ENCODE measurements around the gene ABAT. TPM values are rescaled to one million over a fixed set of nuclear protein-coding genes. Genes with fewer than 3 reads are reported as not detected.

The ABAT gene
- total and polyA plus RNA-seq, 2 experiments from 2014 or later = 31.2 to 59.1 TPM

DNA sequence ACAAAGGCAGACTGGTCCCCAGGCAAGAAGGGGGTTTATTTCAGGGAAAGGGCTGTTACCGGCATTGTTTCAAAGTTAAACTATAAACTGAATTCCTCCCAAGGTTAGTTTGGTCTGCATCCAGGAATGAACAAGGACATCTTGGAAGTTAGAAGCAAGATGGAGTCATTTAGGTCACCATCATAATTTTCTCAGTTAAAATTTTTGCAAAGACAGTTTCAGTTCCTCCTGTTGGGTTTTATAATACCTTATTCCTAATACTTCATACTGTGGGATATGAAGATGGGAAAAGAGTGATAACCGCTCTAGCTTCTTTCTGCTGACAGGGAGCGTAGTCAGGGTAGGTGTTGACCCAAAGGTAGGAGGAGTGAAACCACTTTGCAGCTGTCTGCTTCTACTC is 148.0 kb downstream of the ABAT start:
- no peaks in the 10 kb centered on the region for H3K9me2 ChIP-seq (replicated peaks; ENCODE audit: insufficient read depth)
- no peak overlapping the region for H3K4me2 ChIP-seq
- TF ChIP-seq EZH2 (IDR thresholded peaks at IDR 0.05; ENCODE audit: borderline replicate concordance) (no peak), EZH2phosphoT487 (IDR thresholded peaks at IDR 0.05; ENCODE audit: low read depth, severe bottlenecking, unreplicated experiment) (no peak)
- TF ChIP-seq, protein P1, sequence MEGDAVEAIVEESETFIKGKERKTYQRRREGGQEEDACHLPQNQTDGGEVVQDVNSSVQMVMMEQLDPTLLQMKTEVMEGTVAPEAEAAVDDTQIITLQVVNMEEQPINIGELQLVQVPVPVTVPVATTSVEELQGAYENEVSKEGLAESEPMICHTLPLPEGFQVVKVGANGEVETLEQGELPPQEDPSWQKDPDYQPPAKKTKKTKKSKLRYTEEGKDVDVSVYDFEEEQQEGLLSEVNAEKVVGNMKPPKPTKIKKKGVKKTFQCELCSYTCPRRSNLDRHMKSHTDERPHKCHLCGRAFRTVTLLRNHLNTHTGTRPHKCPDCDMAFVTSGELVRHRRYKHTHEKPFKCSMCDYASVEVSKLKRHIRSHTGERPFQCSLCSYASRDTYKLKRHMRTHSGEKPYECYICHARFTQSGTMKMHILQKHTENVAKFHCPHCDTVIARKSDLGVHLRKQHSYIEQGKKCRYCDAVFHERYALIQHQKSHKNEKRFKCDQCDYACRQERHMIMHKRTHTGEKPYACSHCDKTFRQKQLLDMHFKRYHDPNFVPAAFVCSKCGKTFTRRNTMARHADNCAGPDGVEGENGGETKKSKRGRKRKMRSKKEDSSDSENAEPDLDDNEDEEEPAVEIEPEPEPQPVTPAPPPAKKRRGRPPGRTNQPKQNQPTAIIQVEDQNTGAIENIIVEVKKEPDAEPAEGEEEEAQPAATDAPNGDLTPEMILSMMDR (IDR thresholded peaks at IDR 0.05; ENCODE audit: poor library complexity) = no peak
- no peaks in the 10 kb centered on the region for H3K36me3 ChIP-seq (replicated peaks; ENCODE audit: insufficient read depth, low read depth)
- DNase-seq (ENCODE audit: low spot score) = no peak
- WGBS (ENCODE audit: low lambda C conversion rate, missing lambda C conversion rate) = 94% methylated on average over 3 of the region's 3 CpGs
- H3K79me2 ChIP-seq = peaks cover 3% of the 10 kb centered on the region
- H2AFZ ChIP-seq = no peak overlapping the region
- no peaks in the 10 kb centered on the region for H3K27me3 ChIP-seq
- no peak overlapping the region for H3K27ac ChIP-seq
- H3K4me3 ChIP-seq = no peak overlapping the region
- H4K20me1 ChIP-seq (ENCODE audit: insufficient read depth, poor library complexity, severe bottlenecking) = no peaks in the 10 kb centered on the region
- H3K9me3 ChIP-seq (ENCODE audit: low read depth) = no peaks in the 10 kb centered on the region
- H3K4me1 ChIP-seq (ENCODE audit: insufficient read depth) = no peaks in the 10 kb centered on the region

DNA sequence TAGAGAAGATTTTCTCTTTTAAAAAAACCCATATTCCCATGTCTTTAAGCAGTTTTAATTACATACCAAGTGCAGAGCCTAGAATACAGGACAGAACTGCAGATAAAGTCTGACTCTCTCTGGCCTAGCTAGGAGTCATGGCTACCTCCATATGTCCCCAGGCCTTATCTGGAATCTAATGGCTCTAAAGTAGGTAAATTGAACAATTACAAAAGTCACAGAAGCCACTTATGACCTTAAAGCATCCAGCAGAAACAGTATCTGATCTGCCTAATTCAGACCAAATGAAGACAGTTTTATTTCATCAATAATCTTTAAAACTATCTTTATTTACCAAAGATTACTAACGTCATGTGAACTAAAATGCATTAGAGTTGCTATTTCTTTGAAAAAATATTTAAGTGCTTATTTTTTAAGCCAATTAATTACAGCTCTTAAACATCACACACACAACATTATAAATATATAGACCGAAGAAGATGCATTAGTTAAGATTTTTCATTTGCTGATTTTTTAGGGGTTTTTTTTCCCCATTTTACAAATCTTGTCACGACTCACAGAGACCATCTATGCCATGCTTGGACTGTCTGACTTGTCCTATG is 152.0 kb downstream of the ABAT start:
- 98% methylated on average over 3 of the region's 3 CpGs for WGBS (ENCODE audit: low lambda C conversion rate, missing lambda C conversion rate)

DNA sequence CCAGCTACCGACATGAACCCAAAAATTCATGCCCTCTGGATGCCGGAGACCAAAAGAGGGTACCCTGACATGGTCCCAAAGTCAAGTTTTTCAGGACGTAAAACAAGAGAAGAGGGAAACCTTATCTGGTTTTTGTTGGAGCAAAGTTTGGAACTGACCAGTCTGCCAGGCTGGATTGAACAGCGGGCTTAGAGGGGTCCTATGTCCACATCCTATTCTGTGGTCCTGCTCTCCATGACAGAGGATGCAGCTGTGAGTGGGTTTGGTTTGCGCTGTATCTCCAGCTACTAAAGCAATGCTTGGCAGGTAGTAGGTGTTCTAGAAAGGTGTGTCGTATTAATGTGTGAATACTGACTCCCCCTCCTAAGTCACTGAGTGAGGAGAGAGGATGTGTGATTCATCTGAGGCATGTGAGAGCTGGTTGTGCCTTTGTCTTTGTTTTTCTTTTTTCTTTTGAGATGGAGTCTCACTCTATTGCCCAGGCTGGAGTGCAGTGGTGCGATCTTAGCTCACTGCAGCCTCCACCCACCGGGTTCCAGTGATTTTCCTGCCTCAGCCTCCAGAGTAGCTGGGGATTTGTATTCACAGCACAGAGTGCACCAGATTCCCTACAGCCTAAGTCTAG is 154.2 kb downstream of the ABAT start:
- Histone ChIP-seq H3K9me3 (ENCODE audit: low read depth) (no peaks in the 10 kb centered on the region), H3K27ac (no peak overlapping the region), H3K4me3 (no peak overlapping the region), H3K27me3 (no peaks in the 10 kb centered on the region), H4K20me1 (ENCODE audit: insufficient read depth, poor library complexity, severe bottlenecking) (no peaks in the 10 kb centered on the region), H3K4me2 (no peak overlapping the region), H3K36me3 (replicated peaks; ENCODE audit: insufficient read depth, low read depth) (no peaks in the 10 kb centered on the region), H3K4me1 (ENCODE audit: insufficient read depth) (no peaks in the 10 kb centered on the region), H3K79me2 (peaks cover 23% of the 10 kb centered on the region), H3K9me2 (replicated peaks; ENCODE audit: insufficient read depth) (no peaks in the 10 kb centered on the region), H2AFZ (no peak overlapping the region)
- DNase-seq (ENCODE audit: low spot score) = no peak
- TF ChIP-seq EZH2 (IDR thresholded peaks at IDR 0.05; ENCODE audit: borderline replicate concordance) = no peak
- 96% methylated on average over 8 of the region's 8 CpGs for WGBS (ENCODE audit: low lambda C conversion rate, missing lambda C conversion rate)

More for the DNA sequence above, 152.0 kb downstream of the ABAT start:
- no peaks in the 10 kb centered on the region for H4K20me1 ChIP-seq (ENCODE audit: insufficient read depth, poor library complexity, severe bottlenecking)
- no peaks in the 10 kb centered on the region for H3K9me2 ChIP-seq (replicated peaks; ENCODE audit: insufficient read depth)
- no peak for TF ChIP-seq EZH2 (IDR thresholded peaks at IDR 0.05; ENCODE audit: borderline replicate concordance)
- no peak for TF ChIP-seq EZH2phosphoT487 (IDR thresholded peaks at IDR 0.05; ENCODE audit: low read depth, severe bottlenecking, unreplicated experiment)
- TF ChIP-seq, protein P1 (IDR thresholded peaks at IDR 0.05; ENCODE audit: poor library complexity) = no peak
- no peak overlapping the region for H3K4me3 ChIP-seq
- no peak overlapping the region for H2AFZ ChIP-seq
- H3K9me3 ChIP-seq (ENCODE audit: low read depth) = no peaks in the 10 kb centered on the region
- peaks cover 15% of the 10 kb centered on the region for H3K79me2 ChIP-seq
- no peak overlapping the region for H3K27ac ChIP-seq
- no peaks in the 10 kb centered on the region for H3K4me1 ChIP-seq (ENCODE audit: insufficient read depth)
- no peaks in the 10 kb centered on the region for H3K36me3 ChIP-seq (replicated peaks; ENCODE audit: insufficient read depth, low read depth)
- no peaks in the 10 kb centered on the region for H3K27me3 ChIP-seq
- DNase-seq (ENCODE audit: low spot score) = no peak
- no peak overlapping the region for H3K4me2 ChIP-seq

DNA sequence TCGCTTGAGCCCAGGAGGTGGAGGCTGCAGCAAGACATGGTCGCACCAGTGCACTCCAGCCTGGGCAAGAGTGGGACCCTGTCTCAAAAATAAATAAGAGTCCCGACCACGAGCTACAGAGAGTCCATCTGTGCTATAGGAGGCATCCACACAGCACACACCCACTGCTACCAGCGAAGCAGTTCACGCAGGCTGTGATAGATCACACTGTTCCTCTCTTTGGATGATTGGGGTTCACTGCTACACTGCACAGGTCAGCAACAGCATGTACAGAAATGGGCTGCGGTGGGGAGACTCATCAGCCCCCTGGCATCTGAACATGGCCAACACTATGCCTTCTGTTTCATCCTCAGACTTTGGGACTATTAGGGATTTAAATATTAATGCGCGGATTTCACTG is 157.0 kb downstream of the ABAT start:
- H3K36me3 ChIP-seq (replicated peaks; ENCODE audit: insufficient read depth, low read depth) = no peaks in the 10 kb centered on the region
- 86% methylated on average over 9 of the region's 9 CpGs for WGBS (ENCODE audit: low lambda C conversion rate, missing lambda C conversion rate)
- H4K20me1 ChIP-seq (ENCODE audit: insufficient read depth, poor library complexity, severe bottlenecking) = no peaks in the 10 kb centered on the region
- H3K4me2 ChIP-seq = no peak overlapping the region
- H3K9me3 ChIP-seq (ENCODE audit: low read depth) = no peaks in the 10 kb centered on the region
- TF ChIP-seq, protein P1 (IDR thresholded peaks at IDR 0.05; ENCODE audit: poor library complexity) = no peak
- TF ChIP-seq EZH2 (IDR thresholded peaks at IDR 0.05; ENCODE audit: borderline replicate concordance) (no peak), EZH2phosphoT487 (IDR thresholded peaks at IDR 0.05; ENCODE audit: low read depth, severe bottlenecking, unreplicated experiment) (no peak)
- DNase-seq (ENCODE audit: low spot score) = no peak
- H3K79me2 ChIP-seq = peaks cover 23% of the 10 kb centered on the region
- no peaks in the 10 kb centered on the region for H3K27me3 ChIP-seq
- no peak overlapping the region for H2AFZ ChIP-seq
- no peaks in the 10 kb centered on the region for H3K4me1 ChIP-seq (ENCODE audit: insufficient read depth)
- no peak overlapping the region for H3K27ac ChIP-seq
- no peak overlapping the region for H3K4me3 ChIP-seq
- H3K9me2 ChIP-seq (replicated peaks; ENCODE audit: insufficient read depth) = no peaks in the 10 kb centered on the region
